Measurements from ENCODE around the gene SPTB.
A peak's percentile ranks its signal among the peaks of the same experiment; 100 is the strongest.

SPTB gene

DNA sequence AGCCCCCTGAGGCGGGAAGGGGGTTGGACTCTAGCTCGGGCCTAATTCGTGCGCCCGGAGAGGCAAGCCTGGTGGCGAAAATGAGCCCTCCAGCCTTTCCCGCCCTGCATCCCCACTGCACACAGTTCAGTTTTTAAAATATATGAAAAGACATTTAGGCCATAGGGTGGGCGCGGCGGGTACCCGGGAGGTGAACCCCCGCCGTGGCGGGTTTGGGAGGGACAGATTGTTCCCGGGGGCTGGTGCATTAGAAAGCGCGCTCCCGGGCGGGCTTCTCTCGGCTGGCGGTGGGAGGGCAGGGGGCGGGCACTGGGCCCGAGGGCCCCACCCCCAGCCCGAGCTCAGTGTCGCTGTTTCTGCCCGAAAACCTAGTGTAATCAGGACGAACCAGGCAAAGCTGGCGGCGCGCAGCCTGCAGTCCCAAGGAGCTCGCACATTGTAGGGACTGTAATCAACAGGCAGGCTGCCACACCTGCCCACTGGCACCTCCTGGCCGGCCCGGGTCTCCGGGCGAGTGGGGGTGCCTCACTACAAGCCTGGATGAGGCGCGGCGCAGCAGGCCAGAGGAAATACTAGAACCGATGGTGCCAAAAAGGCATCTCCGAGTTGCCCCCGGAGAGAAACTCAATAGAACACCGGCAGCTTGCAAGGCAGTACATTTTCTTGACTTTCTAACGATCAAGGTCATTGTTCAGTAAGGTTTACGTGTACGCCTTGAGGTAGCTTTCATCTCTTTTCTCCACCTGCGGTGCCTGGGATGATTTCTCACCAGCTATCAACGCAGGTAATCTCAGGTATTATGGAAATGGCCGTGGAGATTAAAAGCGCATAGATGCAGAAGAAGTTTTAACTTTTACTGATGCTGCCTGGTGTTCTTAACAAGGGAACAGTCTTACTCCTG is 764 bp upstream of the SPTB start:
- DNase-seq, result peak in 1 of 2 experiments; percentile 43

GRCh38 chr14:64878837-64879634 is 671 bp downstream of the SPTB start:
- peak in 1 of 2 experiments; percentile 28 for DNase-seq

DNA sequence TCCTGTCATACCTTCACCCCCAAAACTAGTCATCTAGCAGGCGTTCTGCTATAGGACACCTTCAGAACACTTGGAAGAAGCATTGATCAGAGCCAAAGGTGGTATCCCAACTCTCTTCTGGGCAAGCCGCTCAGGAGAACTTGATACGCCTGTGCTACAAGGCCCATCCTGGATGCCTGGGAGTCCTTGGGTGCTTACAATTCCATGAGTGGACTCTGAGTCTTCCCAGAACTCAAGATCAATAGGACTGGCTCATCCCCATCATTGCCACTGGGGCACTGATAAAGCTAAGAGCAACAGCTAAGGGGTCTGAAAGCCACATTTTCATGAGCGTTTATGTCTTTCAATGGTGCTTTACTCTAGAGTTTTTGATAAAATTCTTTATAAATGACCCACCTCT is 1.9 kb downstream of the SPTB start:
- no peak for DNase-seq

- no peak for DNase-seq
Observed at GRCh38 chr14:64875350-64875749, 4.4 kb downstream of the SPTB start.

DNA sequence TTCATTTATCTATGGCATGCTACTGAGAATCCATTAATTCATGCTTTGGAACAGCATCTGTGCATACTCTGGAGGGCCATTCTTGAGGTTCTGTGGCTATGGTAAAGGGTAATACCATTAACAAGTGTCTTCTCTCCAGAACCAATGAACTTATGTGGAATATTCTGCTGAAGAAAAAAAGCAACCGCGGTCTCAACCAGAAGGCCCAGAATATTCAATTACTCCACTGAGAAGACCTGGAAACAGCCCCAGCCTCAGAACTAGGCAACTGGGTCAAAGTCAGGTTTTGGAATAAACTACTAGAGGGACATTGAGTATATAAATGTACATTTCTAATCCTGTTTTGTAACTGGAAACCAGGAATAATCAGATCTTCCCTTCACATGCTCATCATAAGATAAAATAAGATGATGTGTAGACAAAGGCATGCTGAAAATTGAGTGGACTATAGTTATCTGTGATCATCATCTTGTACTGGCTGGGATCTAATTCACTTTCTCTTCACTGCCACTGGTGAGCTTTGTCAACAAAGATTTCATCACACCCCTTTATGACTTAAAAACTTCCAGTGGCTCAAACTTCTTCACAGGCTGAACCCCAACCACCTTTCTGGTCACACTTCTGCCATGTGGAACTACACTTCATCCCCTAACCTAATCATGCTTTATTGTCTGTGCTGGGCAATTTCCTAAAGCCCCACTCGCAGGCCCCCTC is 6.0 kb downstream of the SPTB start:
- DNase-seq, result no peak

- DNase-seq, result no peak
Observed at GRCh38 chr14:64871344-64871743, 8.4 kb downstream of the SPTB start.

- no peak for DNase-seq
Observed at GRCh38 chr14:64870160-64870559, 9.5 kb downstream of the SPTB start.

DNA sequence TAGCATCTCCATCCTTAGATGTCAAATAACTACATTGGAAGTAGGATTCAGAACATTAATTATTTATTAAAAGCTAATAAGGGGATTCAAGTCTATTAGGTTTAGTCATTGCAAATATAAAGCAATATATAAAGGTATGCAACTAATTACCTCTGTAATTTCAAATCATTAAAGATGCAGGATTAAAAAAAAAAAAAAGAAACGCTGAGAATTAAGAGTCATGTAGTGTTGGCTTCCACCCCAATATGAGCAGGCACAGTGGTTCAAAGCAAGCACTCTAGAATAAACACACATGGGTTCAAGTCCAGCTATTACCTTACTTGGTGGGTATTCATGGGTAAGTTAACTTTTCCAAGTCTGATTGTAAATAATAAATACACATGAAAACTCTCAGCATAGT is 10.9 kb downstream of the SPTB start:
- no peak for DNase-seq

DNA sequence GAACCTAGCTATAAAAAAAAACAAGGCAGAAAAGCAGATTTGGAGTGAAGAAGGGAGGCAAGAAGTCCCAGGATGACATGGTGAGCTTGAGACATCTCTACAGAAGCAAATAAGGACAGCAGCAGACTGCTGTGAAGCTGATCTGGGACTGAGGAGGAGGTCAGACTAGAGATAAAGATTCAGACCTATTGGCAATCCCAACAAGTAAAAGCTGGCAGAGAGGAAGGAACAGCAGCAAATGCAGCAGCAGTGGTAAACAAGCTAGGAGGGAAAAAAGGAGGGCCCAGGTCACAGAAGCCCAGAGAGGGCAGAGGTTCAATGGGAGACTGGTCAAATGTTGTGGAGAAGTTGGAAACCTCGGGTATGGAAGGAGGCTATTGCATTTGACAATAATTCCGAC is 11.3 kb downstream of the SPTB start:
- DNase-seq, result no peak

GRCh38 chr14:64867182-64867581 is 12.5 kb downstream of the SPTB start:
- DNase-seq, result no peak

- no peak for DNase-seq
Observed at GRCh38 chr14:64865992-64866391, 13.7 kb downstream of the SPTB start.

DNA sequence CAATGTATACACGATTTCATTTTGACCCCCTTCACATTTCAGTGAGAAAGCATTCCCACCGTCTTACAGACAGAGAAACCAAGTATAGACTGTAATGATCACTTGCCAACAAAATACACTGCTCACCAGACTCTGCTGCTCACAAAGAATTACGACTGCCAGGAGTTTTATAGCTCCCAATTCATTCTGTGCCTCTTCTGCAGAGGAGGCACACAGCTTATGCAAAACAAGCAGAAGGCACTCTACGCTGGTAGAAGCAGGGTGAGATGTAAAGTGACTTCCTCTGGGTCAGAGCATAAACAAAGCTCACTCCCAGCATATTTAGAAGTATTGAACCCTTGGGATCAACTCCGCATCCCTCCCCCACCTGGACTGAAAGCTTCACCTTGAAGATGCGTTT is 14.6 kb downstream of the SPTB start:
- DNase-seq, result no peak

- DNase-seq, result no peak
Observed at GRCh38 chr14:64864258-64864657, 15.4 kb downstream of the SPTB start.

DNA sequence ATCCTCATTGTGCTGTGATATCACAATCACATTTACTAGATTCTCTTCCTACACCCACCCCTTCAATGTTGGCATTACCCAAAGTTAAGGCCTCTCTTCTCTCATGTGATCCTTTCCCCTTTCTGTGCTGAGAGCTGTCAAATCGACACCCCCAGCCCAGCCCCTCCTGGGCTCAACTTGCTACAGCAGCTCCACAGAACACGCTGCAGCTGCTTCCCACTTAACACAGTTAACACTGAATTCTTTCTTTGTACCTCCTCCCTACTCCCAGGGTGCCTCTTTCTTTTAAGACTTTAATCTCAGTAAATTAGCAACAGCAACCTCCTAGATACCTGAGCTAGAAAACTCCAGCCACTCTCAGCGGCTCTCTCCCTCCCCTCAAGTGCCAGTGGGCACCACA is 17.8 kb downstream of the SPTB start:
- DNase-seq, result no peak

- no peak for DNase-seq
Observed at GRCh38 chr14:64860039-64860438, 19.7 kb downstream of the SPTB start.

DNA sequence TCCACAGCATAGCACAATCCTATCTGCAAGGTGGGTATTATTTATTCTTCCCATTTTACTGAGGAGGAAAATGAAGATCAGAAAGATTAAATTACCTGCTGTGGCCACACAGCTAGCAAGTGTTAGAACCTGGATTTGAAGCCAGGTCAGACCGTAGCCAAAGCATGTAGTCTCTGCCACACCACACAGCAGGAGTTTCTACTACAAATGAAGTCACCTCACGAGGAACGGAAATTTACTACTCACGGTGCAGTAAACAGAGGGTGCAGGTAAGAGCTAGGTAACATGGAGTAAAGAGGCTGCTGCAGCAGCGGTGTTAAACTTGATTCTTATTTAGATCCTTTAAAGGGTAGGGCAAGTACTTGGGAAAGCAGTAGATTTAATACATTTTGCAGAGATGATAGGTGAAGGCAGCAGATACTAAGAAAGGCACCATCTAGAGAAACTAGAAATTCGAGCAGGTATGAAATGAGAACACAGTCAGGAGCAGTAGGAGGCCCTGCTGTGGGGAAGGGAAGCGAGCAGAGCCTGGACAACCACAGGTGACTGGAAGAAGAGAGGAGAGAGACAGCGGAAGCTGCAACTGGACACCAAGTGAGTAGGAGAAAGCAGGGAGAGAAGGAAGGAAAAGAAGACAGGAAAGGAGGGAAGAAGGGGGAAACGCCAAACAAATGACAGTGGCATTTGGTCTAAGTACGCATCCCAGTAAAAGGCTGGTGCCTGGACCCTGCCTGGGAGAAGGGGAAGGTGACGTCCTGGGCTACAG is 21.5 kb downstream of the SPTB start:
- peak in 1 of 2 experiments; percentile 63 for DNase-seq

GRCh38 chr14:64856529-64857445 is 22.9 kb downstream of the SPTB start:
- no peak for DNase-seq

- DNase-seq, result peak; percentile 93 to 97
Observed at GRCh38 chr14:64855721-64856528, 23.8 kb downstream of the SPTB start.

DNA sequence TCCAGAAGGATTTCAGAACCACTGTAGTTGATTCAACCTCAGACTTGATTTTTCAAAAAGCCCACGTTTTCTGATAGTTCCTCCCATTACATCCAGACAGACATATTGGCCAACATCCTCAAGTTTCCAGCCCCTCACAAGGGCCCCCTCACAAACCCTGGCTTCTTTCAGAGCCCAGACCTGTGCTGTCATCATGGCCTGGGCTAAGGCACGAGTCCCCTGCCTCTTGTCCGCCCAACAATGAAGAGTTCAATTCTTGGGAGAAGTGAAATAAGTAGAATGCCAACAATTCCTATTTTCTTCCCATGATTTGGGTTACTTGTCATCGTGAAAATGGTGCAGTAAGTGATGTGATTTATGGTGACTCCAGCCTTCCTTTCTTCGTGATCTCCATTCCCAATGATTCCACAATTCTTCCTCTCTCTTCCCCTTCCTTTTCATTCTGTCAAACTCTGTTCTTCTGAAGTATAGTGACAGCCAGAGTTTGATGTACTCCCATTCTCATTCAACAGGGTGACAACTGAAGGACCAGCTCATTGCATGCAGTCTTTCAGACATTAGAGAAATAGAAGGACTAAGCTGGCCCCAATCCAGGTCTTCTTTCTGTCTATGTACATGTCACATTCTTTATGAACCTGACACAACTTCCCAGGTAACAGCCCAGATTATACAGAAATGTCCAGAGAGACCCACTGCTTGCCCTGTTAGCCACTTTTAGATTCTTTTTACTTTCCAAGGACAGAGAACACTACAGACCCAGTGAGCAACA is 29.2 kb downstream of the SPTB start:
- no peak for DNase-seq

DNA sequence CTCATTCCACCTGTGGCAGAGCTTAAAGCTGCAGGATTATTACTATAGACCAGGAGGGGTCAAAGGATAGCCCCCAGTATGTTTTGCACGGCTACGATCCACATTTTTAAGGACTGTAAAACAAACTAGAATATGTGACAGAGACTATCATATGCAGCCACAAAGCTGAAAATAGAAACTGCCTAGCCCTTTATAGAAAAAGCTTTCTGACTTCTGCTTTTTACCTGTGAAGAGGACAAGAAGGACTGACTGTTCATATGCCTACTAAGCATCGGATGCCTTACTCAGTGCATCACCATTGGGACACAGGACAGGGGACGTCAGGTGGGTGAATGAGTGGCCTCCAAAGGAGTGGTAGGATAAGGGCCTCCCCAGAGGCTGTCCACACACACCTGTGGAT is 29.8 kb downstream of the SPTB start:
- no peak for DNase-seq
